GM10248 (cell line): ENCODE data around the gene PARP14.
"Not testable (repeated sequence)": the region's sequence is repeated elsewhere in the genome, so short reads cannot be mapped to it uniquely, and the experiment has no call there.

ENCODE experiments used
- CTCF ChIA-PET: fragments of 300-600 bp; sonication (Branson Sonifier 250); formaldehyde crosslinking; extraction: SDS; loops from one replicate; lab custom pipeline; 2021; ENCODE audit warnings: antibody characterized with exemption; lab: Yijun Ruan, JAX
- POLR2A ChIA-PET: fragments of 350-650 bp; sonication (Branson Sonifier 250); formaldehyde crosslinking; extraction: SDS; loops from one replicate; lab custom pipeline; 2020; ENCODE audit warnings: antibody characterized with exemption; lab: Yijun Ruan, JAX
- DNase-seq: peaks from one replicate; pipeline ENCODE4 v3.0.0; 2012; ENCODE audit errors: extremely low spot score
- TF ChIP-seq, protein P1 (sequence below): IDR thresholded peaks from 2 replicates; pipeline ENCODE4 v1.5.1; 2012; ENCODE audit warnings: mild to moderate bottlenecking, low read depth; ENCODE audit errors: extremely low read depth, missing control alignments, control extremely low read depth

The PARP14 gene

GRCh38 chr3:122743581-122744120 lies 63.0 kb downstream of the PARP14 start:
- DNase-seq, result no peak
- TF ChIP-seq, protein P1, sequence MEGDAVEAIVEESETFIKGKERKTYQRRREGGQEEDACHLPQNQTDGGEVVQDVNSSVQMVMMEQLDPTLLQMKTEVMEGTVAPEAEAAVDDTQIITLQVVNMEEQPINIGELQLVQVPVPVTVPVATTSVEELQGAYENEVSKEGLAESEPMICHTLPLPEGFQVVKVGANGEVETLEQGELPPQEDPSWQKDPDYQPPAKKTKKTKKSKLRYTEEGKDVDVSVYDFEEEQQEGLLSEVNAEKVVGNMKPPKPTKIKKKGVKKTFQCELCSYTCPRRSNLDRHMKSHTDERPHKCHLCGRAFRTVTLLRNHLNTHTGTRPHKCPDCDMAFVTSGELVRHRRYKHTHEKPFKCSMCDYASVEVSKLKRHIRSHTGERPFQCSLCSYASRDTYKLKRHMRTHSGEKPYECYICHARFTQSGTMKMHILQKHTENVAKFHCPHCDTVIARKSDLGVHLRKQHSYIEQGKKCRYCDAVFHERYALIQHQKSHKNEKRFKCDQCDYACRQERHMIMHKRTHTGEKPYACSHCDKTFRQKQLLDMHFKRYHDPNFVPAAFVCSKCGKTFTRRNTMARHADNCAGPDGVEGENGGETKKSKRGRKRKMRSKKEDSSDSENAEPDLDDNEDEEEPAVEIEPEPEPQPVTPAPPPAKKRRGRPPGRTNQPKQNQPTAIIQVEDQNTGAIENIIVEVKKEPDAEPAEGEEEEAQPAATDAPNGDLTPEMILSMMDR, result no peak
- ChIA-PET POLR2A (no interaction called here), CTCF (interaction anchor here (1.4 to 3.3 kb wide), 2 partner anchors 12 to 13 kb away, joined by 6 to 19 read pairs; no protein-coding TSS in a partner anchor)

DNA sequence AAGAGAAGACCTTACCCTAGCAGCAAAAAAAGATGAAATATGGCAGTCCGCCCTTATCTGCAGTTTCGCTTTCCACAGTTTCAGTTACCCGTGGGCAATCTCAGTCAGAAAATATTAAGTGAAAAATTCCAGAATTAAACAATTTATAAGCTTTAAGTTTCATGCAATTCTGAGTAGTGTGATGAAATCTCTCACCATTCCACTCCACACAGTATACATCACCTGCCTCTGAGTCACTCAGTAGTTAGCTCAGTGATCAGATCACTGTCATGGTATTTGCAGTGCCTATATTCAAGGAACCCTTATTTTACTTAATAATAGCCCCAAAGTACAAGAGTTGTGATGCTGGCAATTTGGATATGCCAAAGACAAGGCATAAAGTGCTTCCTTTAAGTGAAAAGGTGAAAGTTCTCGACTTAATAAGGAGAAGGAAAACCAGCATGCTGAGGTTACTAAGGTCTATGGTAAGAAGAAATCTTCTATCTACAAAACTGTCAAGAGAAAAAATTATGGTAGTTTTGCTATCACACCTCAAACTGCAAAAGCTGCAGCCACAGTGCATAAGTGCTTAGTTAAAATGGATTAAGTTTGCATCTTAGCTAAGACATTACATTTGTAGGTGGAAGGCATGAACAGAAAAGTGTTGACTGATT lies 64.9 kb downstream of the PARP14 start:
- TF ChIP-seq, protein P1, result no peak
- DNase-seq, result no peak
- CTCF ChIA-PET, result interaction anchor here (1.9 to 3.3 kb wide), 2 partner anchors 10 to 14 kb away, joined by 6 to 19 read pairs; no protein-coding TSS in a partner anchor
- POLR2A ChIA-PET, result no interaction called here

GRCh38 chr3:122747295-122747694 lies 66.7 kb downstream of the PARP14 start:
- CTCF ChIA-PET, DNase-seq, POLR2A ChIA-PET: not testable (repeated sequence)

GRCh38 chr3:122748347-122748746 lies 67.7 kb downstream of the PARP14 start:
- no peak for DNase-seq
- CTCF ChIA-PET, result no interaction called here
- TF ChIP-seq, protein P1, result no peak
- POLR2A ChIA-PET, result no interaction called here

DNA sequence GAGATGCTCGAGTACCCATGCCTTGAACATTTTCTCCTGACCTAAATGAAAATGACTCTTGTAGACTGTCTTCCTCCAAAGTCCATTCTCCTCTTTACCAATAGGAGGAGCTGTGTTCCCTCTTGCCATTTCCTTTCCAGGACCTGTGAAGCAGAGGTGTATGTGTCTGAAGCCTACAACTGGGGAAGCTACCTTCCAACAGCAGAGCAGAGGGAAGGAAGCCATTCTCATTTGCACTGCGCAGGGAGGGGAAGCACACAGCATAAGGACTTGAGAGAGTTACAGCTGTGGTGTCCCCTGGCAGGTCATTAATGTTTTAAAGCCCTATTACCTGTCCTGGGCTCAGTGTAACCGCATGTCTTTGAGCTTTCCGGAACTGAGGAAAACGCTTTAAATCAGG lies 74.3 kb downstream of the PARP14 start:
- DNase-seq, result peak; percentile 58
- ChIA-PET POLR2A (no interaction called here), CTCF (interaction anchor here (0.6 to 1.7 kb wide), 37 partner anchors 9 to 519 kb away, joined by 3 to 24 read pairs (median 3); partner anchors contain the start of genes PDIA5 and SEMA5B)
- TF ChIP-seq, protein P1, result peak; percentile 65

DNA sequence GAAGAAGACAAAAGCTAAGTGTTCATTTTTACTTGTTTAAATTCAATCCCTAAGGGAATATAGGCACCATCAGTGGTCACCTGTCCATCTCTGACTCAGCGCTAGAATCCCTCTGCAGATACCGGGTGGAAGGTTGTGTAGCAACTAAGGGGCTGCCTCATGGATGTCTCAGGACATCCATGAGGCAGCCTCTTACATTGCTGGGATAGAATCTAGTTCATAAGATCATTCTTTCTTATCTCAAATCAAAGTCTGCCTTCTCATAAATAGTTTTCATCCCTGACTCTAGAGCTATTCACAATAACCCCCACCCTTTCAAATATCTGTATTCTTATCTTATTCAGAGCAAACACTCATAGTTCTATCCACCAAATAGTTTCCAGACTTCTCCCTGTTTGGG lies 74.9 kb downstream of the PARP14 start:
- no peak for DNase-seq
- TF ChIP-seq, protein P1, result no peak
- POLR2A ChIA-PET, result no interaction called here

GRCh38 chr3:122758877-122759560 lies 78.4 kb downstream of the PARP14 start:
- no peak for DNase-seq
- POLR2A ChIA-PET, result no interaction called here
- CTCF ChIA-PET, result interaction anchor here (1.3 to 4.5 kb wide), 4 partner anchors 11 to 62 kb away, joined by 3 to 19 read pairs (median 8); no protein-coding TSS in a partner anchor
- TF ChIP-seq, protein P1, result no peak

More for the DNA sequence above, 74.9 kb downstream of the PARP14 start:
- CTCF ChIA-PET, result interaction anchor here (0.6 to 1.7 kb wide), 34 partner anchors 9 to 519 kb away, joined by 3 to 24 read pairs (median 4); partner anchors contain the start of genes PDIA5 and SEMA5B
